ENCODE results near the gene OR2J1.
"Not testable (repeated sequence)": the region's sequence is repeated elsewhere in the genome, so short reads cannot be mapped to it uniquely, and the experiment has no call there.

OR2J1 gene

DNA sequence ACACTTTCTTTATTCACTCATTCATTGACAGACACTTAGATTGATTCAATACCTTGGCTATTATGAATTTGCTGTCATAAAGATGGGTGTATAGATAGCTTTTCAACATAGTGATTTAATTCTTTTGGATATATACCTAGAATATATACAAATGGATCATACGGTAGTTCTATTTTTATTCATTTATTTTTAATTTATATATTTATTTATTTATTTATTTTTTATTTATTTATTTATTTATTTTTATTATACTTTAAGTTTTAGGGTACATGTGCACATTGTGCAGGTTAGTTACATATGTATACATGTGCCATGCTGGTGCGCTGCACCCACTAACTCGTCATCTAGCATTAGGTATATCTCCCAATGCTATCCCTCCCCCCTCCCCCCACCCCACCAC lies 15.7 kb downstream of the OR2J1 start:
- CTCF ChIA-PET, POLR2A ChIA-PET: not testable (repeated sequence)

DNA sequence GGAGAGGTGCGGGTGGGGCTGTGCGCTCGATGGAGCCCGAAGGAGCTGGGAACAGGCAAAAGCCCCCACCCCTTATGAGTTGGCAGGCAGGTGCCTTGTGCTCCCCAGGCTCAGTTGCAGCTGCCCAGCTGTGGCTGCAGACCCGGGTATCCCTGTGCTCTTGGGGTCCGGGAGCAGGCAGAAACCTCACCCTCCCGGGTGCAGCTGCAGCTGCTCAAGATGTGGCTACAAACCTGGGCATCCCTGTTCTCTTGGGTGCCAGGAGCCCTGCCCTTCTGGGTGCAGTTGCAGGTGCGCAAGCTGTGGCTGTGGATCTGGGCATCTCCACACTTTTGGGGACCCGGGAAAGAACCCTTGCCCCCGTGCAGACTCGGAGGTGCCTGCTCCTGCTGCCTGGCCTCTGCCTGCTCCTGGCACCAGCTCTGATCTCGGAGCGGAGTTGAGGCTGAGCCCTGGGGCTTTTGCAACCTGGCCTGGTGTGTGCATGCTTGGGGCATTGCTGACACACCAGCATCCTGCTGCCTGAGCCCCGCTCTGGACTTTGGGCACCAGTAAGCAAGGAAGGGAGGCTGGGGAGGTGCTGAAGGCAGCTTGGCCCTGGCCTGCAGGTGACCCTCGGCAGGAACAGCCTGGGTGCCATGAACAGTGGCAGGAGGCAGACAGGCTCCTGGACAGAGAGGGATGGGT lies 30.2 kb downstream of the OR2J1 start:
- ChIA-PET CTCF (no interaction called here), POLR2A (no interaction called here)
- Histone ChIP-seq H3K36me3 (ENCODE audit: control insufficient read depth in 2 of 2, insufficient read depth in 1 of 2, low read length in 2 of 2) (no peaks in the 10 kb centered on the region), H3K4me3 (ENCODE audit: low read depth, low read length) (no peak overlapping the region), H3K4me1 (ENCODE audit: control insufficient read depth, insufficient read depth, low read length) (no peaks in the 10 kb centered on the region), H3K27ac (ENCODE audit: extremely low read depth, low read depth, low read length) (no peak overlapping the region), H3K9me3 (ENCODE audit: control insufficient read depth, insufficient read depth, low read depth, low read length) (no peaks in the 10 kb centered on the region)
- no peak for TF ChIP-seq ZNF138 (tag by site-specific recombination; IDR thresholded peaks at IDR 0.05; ENCODE audit: borderline replicate concordance)
- TF ChIP-seq, protein P1, sequence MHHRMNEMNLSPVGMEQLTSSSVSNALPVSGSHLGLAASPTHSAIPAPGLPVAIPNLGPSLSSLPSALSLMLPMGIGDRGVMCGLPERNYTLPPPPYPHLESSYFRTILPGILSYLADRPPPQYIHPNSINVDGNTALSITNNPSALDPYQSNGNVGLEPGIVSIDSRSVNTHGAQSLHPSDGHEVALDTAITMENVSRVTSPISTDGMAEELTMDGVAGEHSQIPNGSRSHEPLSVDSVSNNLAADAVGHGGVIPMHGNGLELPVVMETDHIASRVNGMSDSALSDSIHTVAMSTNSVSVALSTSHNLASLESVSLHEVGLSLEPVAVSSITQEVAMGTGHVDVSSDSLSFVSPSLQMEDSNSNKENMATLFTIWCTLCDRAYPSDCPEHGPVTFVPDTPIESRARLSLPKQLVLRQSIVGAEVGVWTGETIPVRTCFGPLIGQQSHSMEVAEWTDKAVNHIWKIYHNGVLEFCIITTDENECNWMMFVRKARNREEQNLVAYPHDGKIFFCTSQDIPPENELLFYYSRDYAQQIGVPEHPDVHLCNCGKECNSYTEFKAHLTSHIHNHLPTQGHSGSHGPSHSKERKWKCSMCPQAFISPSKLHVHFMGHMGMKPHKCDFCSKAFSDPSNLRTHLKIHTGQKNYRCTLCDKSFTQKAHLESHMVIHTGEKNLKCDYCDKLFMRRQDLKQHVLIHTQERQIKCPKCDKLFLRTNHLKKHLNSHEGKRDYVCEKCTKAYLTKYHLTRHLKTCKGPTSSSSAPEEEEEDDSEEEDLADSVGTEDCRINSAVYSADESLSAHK (tag by site-specific recombination; IDR thresholded peaks at IDR 0.05), result no peak
- no peak for TF ChIP-seq ZFP37 (tag by site-specific recombination; IDR thresholded peaks at IDR 0.05)
- TF ChIP-seq ZNF530 (tag by site-specific recombination; IDR thresholded peaks at IDR 0.05; ENCODE audit: low read depth), result no peak
- TF ChIP-seq, protein P2, sequence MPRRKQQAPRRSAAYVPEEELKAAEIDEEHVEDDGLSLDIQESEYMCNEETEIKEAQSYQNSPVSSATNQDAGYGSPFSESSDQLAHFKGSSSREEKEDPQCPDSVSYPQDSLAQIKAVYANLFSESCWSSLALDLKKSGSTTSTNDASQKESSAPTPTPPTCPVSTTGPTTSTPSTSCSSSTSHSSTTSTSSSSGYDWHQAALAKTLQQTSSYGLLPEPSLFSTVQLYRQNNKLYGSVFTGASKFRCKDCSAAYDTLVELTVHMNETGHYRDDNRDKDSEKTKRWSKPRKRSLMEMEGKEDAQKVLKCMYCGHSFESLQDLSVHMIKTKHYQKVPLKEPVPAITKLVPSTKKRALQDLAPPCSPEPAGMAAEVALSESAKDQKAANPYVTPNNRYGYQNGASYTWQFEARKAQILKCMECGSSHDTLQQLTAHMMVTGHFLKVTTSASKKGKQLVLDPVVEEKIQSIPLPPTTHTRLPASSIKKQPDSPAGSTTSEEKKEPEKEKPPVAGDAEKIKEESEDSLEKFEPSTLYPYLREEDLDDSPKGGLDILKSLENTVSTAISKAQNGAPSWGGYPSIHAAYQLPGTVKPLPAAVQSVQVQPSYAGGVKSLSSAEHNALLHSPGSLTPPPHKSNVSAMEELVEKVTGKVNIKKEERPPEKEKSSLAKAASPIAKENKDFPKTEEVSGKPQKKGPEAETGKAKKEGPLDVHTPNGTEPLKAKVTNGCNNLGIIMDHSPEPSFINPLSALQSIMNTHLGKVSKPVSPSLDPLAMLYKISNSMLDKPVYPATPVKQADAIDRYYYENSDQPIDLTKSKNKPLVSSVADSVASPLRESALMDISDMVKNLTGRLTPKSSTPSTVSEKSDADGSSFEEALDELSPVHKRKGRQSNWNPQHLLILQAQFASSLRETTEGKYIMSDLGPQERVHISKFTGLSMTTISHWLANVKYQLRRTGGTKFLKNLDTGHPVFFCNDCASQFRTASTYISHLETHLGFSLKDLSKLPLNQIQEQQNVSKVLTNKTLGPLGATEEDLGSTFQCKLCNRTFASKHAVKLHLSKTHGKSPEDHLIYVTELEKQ (tag by site-specific recombination; IDR thresholded peaks at IDR 0.05; ENCODE audit: borderline replicate concordance), result no peak
- TF ChIP-seq, protein P3, sequence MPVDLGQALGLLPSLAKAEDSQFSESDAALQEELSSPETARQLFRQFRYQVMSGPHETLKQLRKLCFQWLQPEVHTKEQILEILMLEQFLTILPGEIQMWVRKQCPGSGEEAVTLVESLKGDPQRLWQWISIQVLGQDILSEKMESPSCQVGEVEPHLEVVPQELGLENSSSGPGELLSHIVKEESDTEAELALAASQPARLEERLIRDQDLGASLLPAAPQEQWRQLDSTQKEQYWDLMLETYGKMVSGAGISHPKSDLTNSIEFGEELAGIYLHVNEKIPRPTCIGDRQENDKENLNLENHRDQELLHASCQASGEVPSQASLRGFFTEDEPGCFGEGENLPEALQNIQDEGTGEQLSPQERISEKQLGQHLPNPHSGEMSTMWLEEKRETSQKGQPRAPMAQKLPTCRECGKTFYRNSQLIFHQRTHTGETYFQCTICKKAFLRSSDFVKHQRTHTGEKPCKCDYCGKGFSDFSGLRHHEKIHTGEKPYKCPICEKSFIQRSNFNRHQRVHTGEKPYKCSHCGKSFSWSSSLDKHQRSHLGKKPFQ (tag by site-specific recombination; IDR thresholded peaks at IDR 0.05), result no peak
- no peak for TF ChIP-seq ZNF416 (tag by site-specific recombination; IDR thresholded peaks at IDR 0.05)
- TF ChIP-seq KLF7 (tag by site-specific recombination; IDR thresholded peaks at IDR 0.05; ENCODE audit: borderline replicate concordance), result no peak
- TF ChIP-seq ZNF423 (tag by site-specific recombination; IDR thresholded peaks at IDR 0.05), result no peak

More for the DNA sequence above, 15.7 kb downstream of the OR2J1 start:
- H3K4me1 ChIP-seq (ENCODE audit: control insufficient read depth, insufficient read depth, low read length); H3K36me3 ChIP-seq (ENCODE audit: control insufficient read depth in 2 of 2, insufficient read depth in 1 of 2, low read length in 2 of 2); H3K9me3 ChIP-seq (ENCODE audit: control insufficient read depth, insufficient read depth, low read depth, low read length); H3K4me3 ChIP-seq (ENCODE audit: low read depth, low read length); H3K27ac ChIP-seq (ENCODE audit: extremely low read depth, low read depth, low read length): not testable (repeated sequence)
- TF ChIP-seq ZBTB8A (tag by site-specific recombination; IDR thresholded peaks at IDR 0.05) (peak; percentile 23; the same call in 1 of the 2 replicates), ZNF555 (tag by site-specific recombination; conservative IDR thresholded peaks at IDR 0.05) (peak; percentile 50), ZNF426 (tag by site-specific recombination; IDR thresholded peaks at IDR 0.05) (peak; percentile 47), ZNF623 (tag by site-specific recombination; IDR thresholded peaks at IDR 0.05) (peak; percentile 28; the same call in 1 of the 2 replicates)
- TF ChIP-seq, protein P4, sequence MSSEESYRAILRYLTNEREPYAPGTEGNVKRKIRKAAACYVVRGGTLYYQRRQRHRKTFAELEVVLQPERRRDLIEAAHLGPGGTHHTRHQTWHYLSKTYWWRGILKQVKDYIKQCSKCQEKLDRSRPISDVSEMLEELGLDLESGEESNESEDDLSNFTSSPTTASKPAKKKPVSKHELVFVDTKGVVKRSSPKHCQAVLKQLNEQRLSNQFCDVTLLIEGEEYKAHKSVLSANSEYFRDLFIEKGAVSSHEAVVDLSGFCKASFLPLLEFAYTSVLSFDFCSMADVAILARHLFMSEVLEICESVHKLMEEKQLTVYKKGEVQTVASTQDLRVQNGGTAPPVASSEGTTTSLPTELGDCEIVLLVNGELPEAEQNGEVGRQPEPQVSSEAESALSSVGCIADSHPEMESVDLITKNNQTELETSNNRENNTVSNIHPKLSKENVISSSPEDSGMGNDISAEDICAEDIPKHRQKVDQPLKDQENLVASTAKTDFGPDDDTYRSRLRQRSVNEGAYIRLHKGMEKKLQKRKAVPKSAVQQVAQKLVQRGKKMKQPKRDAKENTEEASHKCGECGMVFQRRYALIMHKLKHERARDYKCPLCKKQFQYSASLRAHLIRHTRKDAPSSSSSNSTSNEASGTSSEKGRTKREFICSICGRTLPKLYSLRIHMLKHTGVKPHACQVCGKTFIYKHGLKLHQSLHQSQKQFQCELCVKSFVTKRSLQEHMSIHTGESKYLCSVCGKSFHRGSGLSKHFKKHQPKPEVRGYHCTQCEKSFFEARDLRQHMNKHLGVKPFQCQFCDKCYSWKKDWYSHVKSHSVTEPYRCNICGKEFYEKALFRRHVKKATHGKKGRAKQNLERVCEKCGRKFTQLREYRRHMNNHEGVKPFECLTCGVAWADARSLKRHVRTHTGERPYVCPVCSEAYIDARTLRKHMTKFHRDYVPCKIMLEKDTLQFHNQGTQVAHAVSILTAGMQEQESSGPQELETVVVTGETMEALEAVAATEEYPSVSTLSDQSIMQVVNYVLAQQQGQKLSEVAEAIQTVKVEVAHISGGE (tag by site-specific recombination; conservative IDR thresholded peaks at IDR 0.05; ENCODE audit: low read depth), result peak; percentile 34; the same call in 1 of the 2 replicates

Measured in HEK293 (cell line).